Gastrocnemius medialis (tissue), 4 donors: Measurements from ENCODE around the gene OSBPL10. TPM values are rescaled to one million over a fixed set of nuclear protein-coding genes. Genes with fewer than 3 reads are reported as not detected.

Experiments
- ATAC-seq, 2 donors: fragments of 150-250 bp; one replicate each; pipeline ENCODE4 v1.9.1; 2016
- DNase-seq, 2 donors: peaks; one replicate each; pipeline ENCODE4 v3.0.0-alpha.2; 2019
- H3K27ac ChIP-seq, 4 donors: fragments of 200-600 bp; sonication (generic); 1 replicate in 1 of 4; 2 replicates in 3 of 4; pipeline ENCODE4 v1.5.1; 2016 to 2018; ENCODE audit warnings: mild to moderate bottlenecking in 2 of 4, moderate library complexity in 1 of 4
- H3K27me3 ChIP-seq, 3 donors: fragments of 200-600 bp; sonication (generic) in 2 of 3; 1 replicate in 1 of 3; 2 replicates in 2 of 3; pipeline versions ENCODE4 v1.5.1 to v1.6.0; 2016 to 2019; ENCODE audit warnings: mild to moderate bottlenecking in 1 of 3, moderate library complexity in 1 of 3
- H3K36me3 ChIP-seq, 2 donors: fragments of 200-600 bp; sonication (generic) in 1 of 2; one replicate each; pipeline ENCODE4 v1.5.1; 2017 to 2018
- H3K4me1 ChIP-seq, 2 donors: fragments of 200-600 bp; sonication (generic) in 1 of 2; one replicate each; pipeline ENCODE4 v1.5.1; 2016 to 2017; ENCODE audit warnings: mild to moderate bottlenecking in 2 of 2
- H3K4me3 ChIP-seq, 4 donors: fragments of 200-600 bp; sonication (generic) in 3 of 4; 1 replicate in 1 of 4; 2 replicates in 3 of 4; pipeline ENCODE4 v1.5.1; 2016 to 2019; ENCODE audit warnings: mild to moderate bottlenecking in 2 of 4
- H3K9me3 ChIP-seq, 3 donors: fragments of 200-600 bp; sonication (generic) in 2 of 3; 1 replicate in 1 of 3; 2 replicates in 2 of 3; pipeline ENCODE4 v1.5.1; 2016 to 2019
- CTCF ChIP-seq, 5 experiments: fragments of 450-650 bp in 3 of 5; fragments of 200-600 bp in 2 of 5; sonication (generic) in 2 of 5; IDR thresholded peaks in 4 of 5; conservative IDR thresholded peaks in 1 of 5; 1 replicate in 4 of 5; 2 replicates in 1 of 5; pipeline ENCODE4 v1.5.1; 2016 to 2019; ENCODE audit warnings: antibody characterized with exemption in 5 of 5, mild to moderate bottlenecking in 3 of 5, moderate library complexity in 3 of 5
- POLR2A ChIP-seq, 2 donors: fragments of 450-650 bp; IDR thresholded peaks; one replicate each; pipeline ENCODE4 v1.6.1; 2017; ENCODE audit warnings: antibody characterized with exemption in 2 of 2, mild to moderate bottlenecking in 2 of 2, moderate library complexity in 2 of 2
- in situ Hi-C, 4 donors: fragments of 200-750 bp; cut with MboI; loops; one replicate each; pipeline versions ENCODE4 v1.15.0 to v1.8.0; 2017; ENCODE audit warnings: low sequenced_read_pairs in 4 of 4
- intact Hi-C: fragments of 100-400 bp; cut with DNase I; formaldehyde crosslinking; loops from one replicate; pipeline ENCODE4 v1.15.1; 2023; ENCODE audit warnings: low total_unique reads
- total RNA-seq, 4 donors: library from RNA; depleted of rRNA; stranded (reverse); fragments of >200 nt; gene quantifications; one replicate each; pipeline versions ENCODE4 v1.1.0 to v1.2.3, GENCODE V29; 2016

The OSBPL10 gene
- total RNA-seq, 4 donors from 2014 or later, result 1.4 to 7.0 (median 3.8) TPM

- no peak for DNase-seq
- Histone ChIP-seq H3K27me3 (no peaks in the 10 kb centered on the region), H3K4me3 (no peak overlapping the region), H3K27ac (no peak overlapping the region), H3K9me3 (no peaks in the 10 kb centered on the region), H3K4me1 (no peaks in the 10 kb centered on the region), H3K36me3 (no peaks in the 10 kb centered on the region)
- TF ChIP-seq CTCF (IDR thresholded peaks at IDR 0.05 in 4 of 5, conservative IDR thresholded peaks at IDR 0.05 in 1 of 5) (no peak), POLR2A (IDR thresholded peaks at IDR 0.05) (no peak)
- ATAC-seq, result no peak
- intact Hi-C loops, result no loop called here
- in situ Hi-C loops, result no loop called here
These were observed 147.5 kb downstream of the OSBPL10 start for GRCh38 chr3:31833391-31834190.

- intact Hi-C loops (no loop called here), in situ Hi-C loops (no loop called here)
- Histone ChIP-seq H3K9me3 (no peaks in the 10 kb centered on the region), H3K4me3 (no peak overlapping the region), H3K27ac (no peak overlapping the region), H3K4me1 (no peaks in the 10 kb centered on the region), H3K36me3 (no peaks in the 10 kb centered on the region), H3K27me3 (no peaks in the 10 kb centered on the region)
- DNase-seq, result no peak
- no peak for ATAC-seq
- TF ChIP-seq CTCF (IDR thresholded peaks at IDR 0.05 in 4 of 5, conservative IDR thresholded peaks at IDR 0.05 in 1 of 5) (no peak), POLR2A (IDR thresholded peaks at IDR 0.05) (no peak)
These were observed 148.5 kb downstream of the OSBPL10 start for GRCh38 chr3:31832551-31832950.

- in situ Hi-C loops (no loop called here), intact Hi-C loops (no loop called here)
- Histone ChIP-seq H3K9me3 (no peaks in the 10 kb centered on the region), H3K4me1 (no peaks in the 10 kb centered on the region), H3K27me3 (no peaks in the 10 kb centered on the region), H3K4me3 (no peak overlapping the region), H3K36me3 (no peaks in the 10 kb centered on the region), H3K27ac (no peak overlapping the region)
- TF ChIP-seq CTCF (IDR thresholded peaks at IDR 0.05 in 4 of 5, conservative IDR thresholded peaks at IDR 0.05 in 1 of 5), result no peak
- ATAC-seq, result no peak
- DNase-seq, result no peak
These were observed 149.5 kb downstream of the OSBPL10 start for GRCh38 chr3:31831591-31831990.

GRCh38 chr3:31829826-31830426 lies 151.1 kb downstream of the OSBPL10 start:
- Histone ChIP-seq H3K36me3 (no peaks in the 10 kb centered on the region), H3K4me1 (no peaks in the 10 kb centered on the region), H3K27ac (no peak overlapping the region), H3K9me3 (no peaks in the 10 kb centered on the region), H3K27me3 (no peaks in the 10 kb centered on the region), H3K4me3 (no peak overlapping the region)
- in situ Hi-C loops (no loop called here), intact Hi-C loops (no loop called here)
- DNase-seq (no peak), ATAC-seq (no peak)
- TF ChIP-seq CTCF (IDR thresholded peaks at IDR 0.05 in 4 of 5, conservative IDR thresholded peaks at IDR 0.05 in 1 of 5) (no peak), POLR2A (IDR thresholded peaks at IDR 0.05) (no peak)
